ENCODE data around the gene KIRREL3. TPM values are rescaled to one million over a fixed set of nuclear protein-coding genes. Genes with fewer than 3 reads are reported as not detected.

Gene KIRREL3
- total RNA-seq, 1 experiment from 2014 or later: 0.44 TPM

DNA sequence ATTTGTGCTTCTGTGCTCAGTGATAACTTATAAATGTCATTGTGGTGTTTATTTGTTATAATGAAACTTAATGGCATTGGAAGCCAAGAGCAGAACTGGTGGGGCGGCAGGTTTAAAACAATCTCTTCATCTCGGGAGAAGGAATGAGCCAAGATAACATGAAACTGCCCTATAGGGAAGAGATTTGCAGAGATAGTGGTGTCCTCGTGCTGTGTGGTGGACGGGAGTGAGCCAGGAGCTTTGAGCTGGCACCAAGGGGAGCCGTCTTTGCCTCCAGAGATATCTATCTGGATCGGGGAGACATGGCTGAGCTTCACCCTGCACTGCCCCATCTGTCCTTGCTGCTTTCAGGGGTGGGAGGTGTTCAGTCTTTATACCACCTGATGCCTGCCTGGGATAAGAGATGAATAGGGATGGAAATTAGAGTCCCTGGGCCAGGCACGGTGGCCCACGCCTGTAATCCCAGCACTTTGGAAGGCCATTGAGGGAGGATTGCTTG lies 455.5 kb downstream of the KIRREL3 start:
- TF ChIP-seq, protein P1, sequence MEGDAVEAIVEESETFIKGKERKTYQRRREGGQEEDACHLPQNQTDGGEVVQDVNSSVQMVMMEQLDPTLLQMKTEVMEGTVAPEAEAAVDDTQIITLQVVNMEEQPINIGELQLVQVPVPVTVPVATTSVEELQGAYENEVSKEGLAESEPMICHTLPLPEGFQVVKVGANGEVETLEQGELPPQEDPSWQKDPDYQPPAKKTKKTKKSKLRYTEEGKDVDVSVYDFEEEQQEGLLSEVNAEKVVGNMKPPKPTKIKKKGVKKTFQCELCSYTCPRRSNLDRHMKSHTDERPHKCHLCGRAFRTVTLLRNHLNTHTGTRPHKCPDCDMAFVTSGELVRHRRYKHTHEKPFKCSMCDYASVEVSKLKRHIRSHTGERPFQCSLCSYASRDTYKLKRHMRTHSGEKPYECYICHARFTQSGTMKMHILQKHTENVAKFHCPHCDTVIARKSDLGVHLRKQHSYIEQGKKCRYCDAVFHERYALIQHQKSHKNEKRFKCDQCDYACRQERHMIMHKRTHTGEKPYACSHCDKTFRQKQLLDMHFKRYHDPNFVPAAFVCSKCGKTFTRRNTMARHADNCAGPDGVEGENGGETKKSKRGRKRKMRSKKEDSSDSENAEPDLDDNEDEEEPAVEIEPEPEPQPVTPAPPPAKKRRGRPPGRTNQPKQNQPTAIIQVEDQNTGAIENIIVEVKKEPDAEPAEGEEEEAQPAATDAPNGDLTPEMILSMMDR (conservative IDR thresholded peaks at IDR 0.05; ENCODE audit: low read depth, low read length): no peak
- TF ChIP-seq EZH2 (IDR thresholded peaks at IDR 0.05; ENCODE audit: low read length, unreplicated experiment): no peak
- no peak for TF ChIP-seq EZH2phosphoT487 (IDR thresholded peaks at IDR 0.05; ENCODE audit: borderline replicate concordance, low read length)

DNA sequence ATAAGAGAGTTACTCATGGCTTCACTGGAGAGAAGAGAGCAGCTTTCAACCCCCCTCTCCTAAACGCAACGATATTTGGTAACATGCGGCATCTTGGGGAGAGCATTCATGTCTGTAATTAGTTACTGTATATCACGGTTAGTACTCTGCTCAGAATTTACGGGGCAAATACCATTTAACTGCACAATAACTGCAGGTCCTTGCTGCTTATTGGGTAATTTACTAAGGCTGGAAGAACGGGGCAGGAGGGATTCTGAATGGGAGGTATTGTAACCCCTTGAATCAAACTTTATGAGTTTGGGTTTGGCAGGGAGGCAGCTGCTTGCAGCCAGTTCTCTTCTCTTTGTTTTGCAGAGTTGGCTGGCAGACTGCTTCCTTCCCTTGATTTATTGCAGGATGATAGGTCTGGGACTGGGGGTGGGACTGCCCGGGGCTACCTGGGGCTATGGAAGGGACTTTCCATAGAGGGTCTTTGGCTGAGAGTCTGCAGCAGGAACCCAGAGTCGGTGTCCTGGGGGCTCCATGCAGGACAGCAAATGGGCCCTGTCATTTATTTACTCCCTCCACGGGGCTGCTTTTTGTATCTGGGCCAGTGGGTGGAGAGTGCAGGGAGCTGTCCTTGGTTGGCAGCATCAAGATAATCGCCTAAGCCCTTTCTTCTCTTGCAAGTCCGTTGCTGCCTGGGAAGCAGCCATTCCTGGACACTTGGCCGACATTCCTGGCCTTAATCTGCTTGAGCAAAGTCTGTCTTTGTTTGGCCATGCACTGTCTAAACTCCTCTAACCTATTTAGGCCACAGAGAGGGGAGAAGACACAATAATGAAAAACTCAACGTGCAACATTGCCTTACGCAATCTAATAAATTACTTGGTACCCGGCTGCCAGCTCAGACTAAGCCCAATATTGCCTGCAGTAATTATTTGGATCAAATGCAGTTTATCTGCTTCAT lies 456.2 kb downstream of the KIRREL3 start:
- Histone ChIP-seq H3K27me3 (ENCODE audit: low read length) (peaks cover 67% of the 10 kb centered on the region), H3K9me3 (ENCODE audit: low read length) (no peaks in the 10 kb centered on the region), H4K20me1 (ENCODE audit: low read length) (no peaks in the 10 kb centered on the region), H3F3A (ENCODE audit: low read length, unreplicated experiment) (no peaks in the 10 kb centered on the region), H3K4me3 (ENCODE audit: low read length) (no peak overlapping the region), H3K36me3 (ENCODE audit: low read depth, low read length) (no peaks in the 10 kb centered on the region), H3K9me2 (replicated peaks; ENCODE audit: low read length) (no peaks in the 10 kb centered on the region), H3K4me1 (ENCODE audit: insufficient read depth, low read length) (no peaks in the 10 kb centered on the region), H3K79me2 (ENCODE audit: low read length) (no peaks in the 10 kb centered on the region), H3K4me2 (ENCODE audit: low read length) (no peak overlapping the region), H3K9ac (ENCODE audit: low read length) (no peak overlapping the region), H3K27ac (ENCODE audit: low read length) (no peak overlapping the region), H2AFZ (ENCODE audit: low read length) (no peak overlapping the region)
- BruUV-seq (replicated peaks): no TSS peak
- ATAC-seq (peak; percentile 49), DNase-seq (peak; percentile 28)
- POLR2A ChIA-PET (ENCODE audit: unreplicated experiment): no interaction called here
- intact Hi-C loops (cut with micrococcal nuclease): no loop called here
- no peak for TF ChIP-seq EZH2 (IDR thresholded peaks at IDR 0.05; ENCODE audit: low read length, unreplicated experiment)
- TF ChIP-seq, protein P1 (conservative IDR thresholded peaks at IDR 0.05; ENCODE audit: low read depth, low read length): no peak
- CTCF ChIA-PET: no interaction called here

More for the DNA sequence above, 455.5 kb downstream of the KIRREL3 start:
- intact Hi-C loops (cut with micrococcal nuclease): no loop called here
- Histone ChIP-seq H3K9me3 (ENCODE audit: low read length) (no peaks in the 10 kb centered on the region), H3K4me2 (ENCODE audit: low read length) (no peak overlapping the region), H3F3A (ENCODE audit: low read length, unreplicated experiment) (no peaks in the 10 kb centered on the region), H3K4me1 (ENCODE audit: insufficient read depth, low read length) (no peaks in the 10 kb centered on the region), H3K4me3 (ENCODE audit: low read length) (no peak overlapping the region), H3K79me2 (ENCODE audit: low read length) (no peaks in the 10 kb centered on the region), H3K36me3 (ENCODE audit: low read depth, low read length) (no peaks in the 10 kb centered on the region), H3K27me3 (ENCODE audit: low read length) (peaks cover 67% of the 10 kb centered on the region), H4K20me1 (ENCODE audit: low read length) (no peaks in the 10 kb centered on the region), H2AFZ (ENCODE audit: low read length) (no peak overlapping the region), H3K9ac (ENCODE audit: low read length) (no peak overlapping the region), H3K9me2 (replicated peaks; ENCODE audit: low read length) (no peaks in the 10 kb centered on the region), H3K27ac (ENCODE audit: low read length) (no peak overlapping the region)
- POLR2A ChIA-PET (ENCODE audit: unreplicated experiment): no interaction called here
- no TSS peak for BruUV-seq (replicated peaks)
- DNase-seq (no peak), ATAC-seq (no peak)
- CTCF ChIA-PET: no interaction called here

DNA sequence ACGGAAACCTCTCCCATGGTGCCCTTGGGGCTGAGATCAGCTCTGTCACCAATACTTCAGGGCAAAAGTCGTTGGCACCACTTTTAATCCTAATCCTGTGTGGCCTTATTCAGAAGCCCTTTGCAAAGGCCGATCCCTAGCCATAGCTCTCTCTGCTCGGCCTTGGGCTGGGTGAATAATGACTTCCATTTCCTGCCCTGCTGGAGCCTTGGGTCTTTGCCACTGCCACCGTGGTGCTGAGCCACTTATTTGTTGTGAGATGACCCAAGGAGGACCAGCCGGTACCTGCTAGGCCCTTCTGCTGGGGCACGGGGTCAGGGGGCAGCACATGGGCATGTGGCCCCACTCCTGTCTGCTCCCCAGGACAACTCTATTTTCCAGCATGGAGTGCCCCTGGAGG lies 456.9 kb downstream of the KIRREL3 start:
- H3K4me2 ChIP-seq (ENCODE audit: low read length): no peak overlapping the region
- H3K9me2 ChIP-seq (replicated peaks; ENCODE audit: low read length): no peaks in the 10 kb centered on the region
- no peaks in the 10 kb centered on the region for H4K20me1 ChIP-seq (ENCODE audit: low read length)
- no peaks in the 10 kb centered on the region for H3K4me1 ChIP-seq (ENCODE audit: insufficient read depth, low read length)
- no TSS peak for BruUV-seq (replicated peaks)
- no peak overlapping the region for H2AFZ ChIP-seq (ENCODE audit: low read length)
- no peaks in the 10 kb centered on the region for H3K9me3 ChIP-seq (ENCODE audit: low read length)
- POLR2A ChIA-PET (ENCODE audit: unreplicated experiment): no interaction called here
- no peaks in the 10 kb centered on the region for H3K36me3 ChIP-seq (ENCODE audit: low read depth, low read length)
- CTCF ChIA-PET: no interaction called here
- no peaks in the 10 kb centered on the region for H3F3A ChIP-seq (ENCODE audit: low read length, unreplicated experiment)
- no peak for TF ChIP-seq EZH2phosphoT487 (IDR thresholded peaks at IDR 0.05; ENCODE audit: borderline replicate concordance, low read length)
- TF ChIP-seq EZH2 (IDR thresholded peaks at IDR 0.05; ENCODE audit: low read length, unreplicated experiment): no peak
- TF ChIP-seq, protein P1 (conservative IDR thresholded peaks at IDR 0.05; ENCODE audit: low read depth, low read length): no peak
- DNase-seq: no peak
- no peak overlapping the region for H3K9ac ChIP-seq (ENCODE audit: low read length)
- H3K4me3 ChIP-seq (ENCODE audit: low read length): no peak overlapping the region
- peak; percentile 17; the same call in 1 of the 2 replicates for ATAC-seq
- no peak overlapping the region for H3K27ac ChIP-seq (ENCODE audit: low read length)
- no peaks in the 10 kb centered on the region for H3K79me2 ChIP-seq (ENCODE audit: low read length)
- intact Hi-C loops (cut with micrococcal nuclease): no loop called here
- H3K27me3 ChIP-seq (ENCODE audit: low read length): peaks cover 67% of the 10 kb centered on the region

All from PC-3 (cell line).